WTC11 (cell line): ENCODE data around the gene SORCS1. TPM values are rescaled to one million over a fixed set of nuclear protein-coding genes. Genes with fewer than 3 reads are reported as not detected.

ENCODE experiments used
- ATAC-seq: fragments of 200-7000 bp; cut with Tn5 transposase; 2 replicates; pipeline ENCODE4 v1.10.0; 2021; ENCODE audit warnings: mild to moderate bottlenecking, moderate library complexity
- CTCF ChIA-PET: fragments of 300-600 bp; sonication (Branson Sonifier 250); formaldehyde crosslinking; loops from one replicate; lab custom pipeline; 2021; ENCODE audit warnings: antibody characterized with exemption; lab: Charles Lee
- POLR2A ChIA-PET: fragments of 350-600 bp; sonication (Branson Sonifier 250); formaldehyde crosslinking; loops from one replicate; lab custom pipeline; 2021; ENCODE audit warnings: antibody characterized with exemption; lab: Charles Lee
- DNase-seq: peaks from one replicate; pipeline ENCODE4 v3.0.0; 2021; ENCODE audit warnings: low spot score
- H3K27ac Mint-ChIP-seq: 2 replicates; pipeline ENCODE4 v1.8.0; 2021; ENCODE audit warnings: mixed read lengths
- H3K27me3 Mint-ChIP-seq: 2 replicates; pipeline ENCODE4 v1.8.0; 2021; ENCODE audit warnings: low read depth, mild to moderate bottlenecking, moderate library complexity, mixed read lengths
- H3K36me3 Mint-ChIP-seq: 2 replicates; pipeline ENCODE4 v1.8.0; 2021; ENCODE audit warnings: mixed read lengths
- H3K4me1 Mint-ChIP-seq: 2 replicates; pipeline ENCODE4 v1.8.0; 2022; ENCODE audit warnings: mixed read lengths
- H3K4me3 Mint-ChIP-seq: 2 replicates; pipeline ENCODE4 v1.8.0; 2021; ENCODE audit warnings: mild to moderate bottlenecking, moderate library complexity, mixed read lengths
- H3K9me3 Mint-ChIP-seq: 2 replicates; pipeline ENCODE4 v1.8.0; 2021; ENCODE audit warnings: mixed read lengths
- GRHL2 ChIP-seq: fragments of 250-450 bp; sonication (Bioruptor Pico); IDR thresholded peaks from 2 replicates; pipeline ENCODE4 v1.8.0; 2022; ENCODE audit warnings: mild to moderate bottlenecking, moderate library complexity; ENCODE audit not compliant: insufficient replicate concordance, severe bottlenecking
- GTF2I ChIP-seq: fragments of 250-450 bp; sonication (Bioruptor Pico); conservative IDR thresholded peaks from 2 replicates; pipeline ENCODE4 v1.4.0; 2021; ENCODE audit warnings: mild to moderate bottlenecking
- NFATC4 ChIP-seq: fragments of 250-450 bp; sonication (Bioruptor Pico); IDR thresholded peaks from 2 replicates; pipeline ENCODE4 v1.9.0; 2021; ENCODE audit warnings: mild to moderate bottlenecking
- ZNF416 ChIP-seq: fragments of 250-450 bp; sonication (Bioruptor Pico); IDR thresholded peaks from 2 replicates; pipeline ENCODE4 v1.9.0; 2021; ENCODE audit warnings: mild to moderate bottlenecking, inconsistent platforms
- total RNA-seq: library from RNA; stranded (reverse); gene quantifications from 3 replicates; pipeline ENCODE4 v1.2.3, GENCODE V29; 2021
- TF ChIP-seq, protein P1 (sequence below): sonication (generic); formaldehyde crosslinking; IDR thresholded peaks from 2 replicates; pipeline ENCODE4 v1.8.1; 2022; ENCODE audit warnings: mild to moderate bottlenecking, missing genetic modification reagents, moderate library complexity, borderline replicate concordance
- TF ChIP-seq, protein P2 (sequence below): sonication (generic); formaldehyde crosslinking; IDR thresholded peaks from 2 replicates; pipeline ENCODE4 v1.8.0; 2023; ENCODE audit warnings: missing genetic modification reagents, mild to moderate bottlenecking, borderline replicate concordance
- TF ChIP-seq, protein P3 (sequence below): sonication (generic); formaldehyde crosslinking; conservative IDR thresholded peaks from 2 replicates; pipeline ENCODE4 v1.8.1; 2023; ENCODE audit warnings: mild to moderate bottlenecking, low read depth, missing genetic modification reagents, moderate library complexity
- TF ChIP-seq, protein P4 (sequence below): sonication (generic); formaldehyde crosslinking; IDR thresholded peaks from 2 replicates; pipeline ENCODE4 v1.8.1; 2022; ENCODE audit warnings: missing genetic modification reagents, borderline replicate concordance
- TF ChIP-seq, protein P5 (sequence below): fragments of 250-450 bp; sonication (Bioruptor Pico); IDR thresholded peaks from 2 replicates; pipeline ENCODE4 v1.9.0; 2021; ENCODE audit warnings: mild to moderate bottlenecking, borderline replicate concordance
- TF ChIP-seq, protein P6 (sequence below): sonication (generic); formaldehyde crosslinking; IDR thresholded peaks from 2 replicates; pipeline ENCODE4 v1.8.0; 2022; ENCODE audit warnings: mild to moderate bottlenecking, missing genetic modification reagents
- TF ChIP-seq, protein P7 (sequence below): sonication (generic); formaldehyde crosslinking; IDR thresholded peaks from 2 replicates; pipeline ENCODE4 v1.8.1; 2022; ENCODE audit warnings: mild to moderate bottlenecking, moderate library complexity, missing genetic modification reagents

Gene SORCS1
- total RNA-seq, 1 experiment from 2014 or later = 3.3 TPM

DNA sequence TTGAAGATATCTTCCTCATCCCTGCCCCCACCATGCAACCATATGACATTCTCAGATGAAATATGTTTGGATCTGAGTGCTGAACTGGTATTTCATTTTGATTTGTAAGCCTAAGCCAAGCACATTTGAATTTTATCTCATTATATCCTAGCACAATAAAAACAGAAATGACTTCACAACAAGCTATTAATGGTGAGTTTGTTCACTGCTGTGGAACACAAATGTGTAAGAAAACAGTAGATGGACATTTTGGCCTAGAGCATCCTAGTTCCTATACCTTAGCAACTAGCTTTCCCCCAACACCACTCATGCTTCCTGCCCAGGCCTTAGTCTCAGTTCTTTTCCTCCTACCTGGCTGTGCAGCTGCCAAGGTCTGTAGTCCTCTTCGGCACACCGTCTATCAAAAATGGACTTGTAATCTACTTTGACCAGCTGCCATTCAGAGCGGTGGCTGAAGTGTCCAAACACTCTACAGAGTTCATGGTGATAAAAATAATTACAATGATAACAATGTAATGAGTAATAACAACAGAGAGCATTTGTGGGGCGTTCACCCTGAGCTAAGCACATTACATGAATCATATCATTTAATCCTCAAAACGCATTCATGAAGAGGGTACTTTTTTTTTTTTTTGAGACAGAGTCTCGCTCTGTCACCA is 491.9 kb downstream of the SORCS1 start (continued):
- TF ChIP-seq, protein P1, sequence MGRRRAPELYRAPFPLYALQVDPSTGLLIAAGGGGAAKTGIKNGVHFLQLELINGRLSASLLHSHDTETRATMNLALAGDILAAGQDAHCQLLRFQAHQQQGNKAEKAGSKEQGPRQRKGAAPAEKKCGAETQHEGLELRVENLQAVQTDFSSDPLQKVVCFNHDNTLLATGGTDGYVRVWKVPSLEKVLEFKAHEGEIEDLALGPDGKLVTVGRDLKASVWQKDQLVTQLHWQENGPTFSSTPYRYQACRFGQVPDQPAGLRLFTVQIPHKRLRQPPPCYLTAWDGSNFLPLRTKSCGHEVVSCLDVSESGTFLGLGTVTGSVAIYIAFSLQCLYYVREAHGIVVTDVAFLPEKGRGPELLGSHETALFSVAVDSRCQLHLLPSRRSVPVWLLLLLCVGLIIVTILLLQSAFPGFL (CRISPR knock-in tag) = no peak
- TF ChIP-seq GTF2I = no peak

DNA sequence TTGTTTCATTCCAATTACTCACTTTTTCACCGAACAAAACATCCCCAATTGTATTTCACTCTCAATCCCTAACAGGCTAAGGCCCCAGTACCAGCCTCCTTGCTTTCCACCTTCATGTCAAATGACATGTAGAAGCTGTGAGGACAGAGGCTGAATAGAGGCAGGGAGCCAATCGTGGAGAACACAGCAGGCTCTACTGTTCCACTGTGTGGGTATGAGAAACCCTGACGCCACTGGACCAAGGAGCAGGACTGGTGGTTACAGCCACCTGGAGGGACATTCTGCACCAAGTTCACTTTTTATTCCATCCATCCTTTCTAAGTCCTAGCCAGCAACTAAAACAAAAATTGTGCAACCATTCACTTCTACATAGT is 502.8 kb downstream of the SORCS1 start:
- TF ChIP-seq, protein P2, sequence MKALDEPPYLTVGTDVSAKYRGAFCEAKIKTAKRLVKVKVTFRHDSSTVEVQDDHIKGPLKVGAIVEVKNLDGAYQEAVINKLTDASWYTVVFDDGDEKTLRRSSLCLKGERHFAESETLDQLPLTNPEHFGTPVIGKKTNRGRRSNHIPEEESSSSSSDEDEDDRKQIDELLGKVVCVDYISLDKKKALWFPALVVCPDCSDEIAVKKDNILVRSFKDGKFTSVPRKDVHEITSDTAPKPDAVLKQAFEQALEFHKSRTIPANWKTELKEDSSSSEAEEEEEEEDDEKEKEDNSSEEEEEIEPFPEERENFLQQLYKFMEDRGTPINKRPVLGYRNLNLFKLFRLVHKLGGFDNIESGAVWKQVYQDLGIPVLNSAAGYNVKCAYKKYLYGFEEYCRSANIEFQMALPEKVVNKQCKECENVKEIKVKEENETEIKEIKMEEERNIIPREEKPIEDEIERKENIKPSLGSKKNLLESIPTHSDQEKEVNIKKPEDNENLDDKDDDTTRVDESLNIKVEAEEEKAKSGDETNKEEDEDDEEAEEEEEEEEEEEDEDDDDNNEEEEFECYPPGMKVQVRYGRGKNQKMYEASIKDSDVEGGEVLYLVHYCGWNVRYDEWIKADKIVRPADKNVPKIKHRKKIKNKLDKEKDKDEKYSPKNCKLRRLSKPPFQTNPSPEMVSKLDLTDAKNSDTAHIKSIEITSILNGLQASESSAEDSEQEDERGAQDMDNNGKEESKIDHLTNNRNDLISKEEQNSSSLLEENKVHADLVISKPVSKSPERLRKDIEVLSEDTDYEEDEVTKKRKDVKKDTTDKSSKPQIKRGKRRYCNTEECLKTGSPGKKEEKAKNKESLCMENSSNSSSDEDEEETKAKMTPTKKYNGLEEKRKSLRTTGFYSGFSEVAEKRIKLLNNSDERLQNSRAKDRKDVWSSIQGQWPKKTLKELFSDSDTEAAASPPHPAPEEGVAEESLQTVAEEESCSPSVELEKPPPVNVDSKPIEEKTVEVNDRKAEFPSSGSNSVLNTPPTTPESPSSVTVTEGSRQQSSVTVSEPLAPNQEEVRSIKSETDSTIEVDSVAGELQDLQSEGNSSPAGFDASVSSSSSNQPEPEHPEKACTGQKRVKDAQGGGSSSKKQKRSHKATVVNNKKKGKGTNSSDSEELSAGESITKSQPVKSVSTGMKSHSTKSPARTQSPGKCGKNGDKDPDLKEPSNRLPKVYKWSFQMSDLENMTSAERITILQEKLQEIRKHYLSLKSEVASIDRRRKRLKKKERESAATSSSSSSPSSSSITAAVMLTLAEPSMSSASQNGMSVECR (CRISPR knock-in tag) = no peak
- TF ChIP-seq, protein P3, sequence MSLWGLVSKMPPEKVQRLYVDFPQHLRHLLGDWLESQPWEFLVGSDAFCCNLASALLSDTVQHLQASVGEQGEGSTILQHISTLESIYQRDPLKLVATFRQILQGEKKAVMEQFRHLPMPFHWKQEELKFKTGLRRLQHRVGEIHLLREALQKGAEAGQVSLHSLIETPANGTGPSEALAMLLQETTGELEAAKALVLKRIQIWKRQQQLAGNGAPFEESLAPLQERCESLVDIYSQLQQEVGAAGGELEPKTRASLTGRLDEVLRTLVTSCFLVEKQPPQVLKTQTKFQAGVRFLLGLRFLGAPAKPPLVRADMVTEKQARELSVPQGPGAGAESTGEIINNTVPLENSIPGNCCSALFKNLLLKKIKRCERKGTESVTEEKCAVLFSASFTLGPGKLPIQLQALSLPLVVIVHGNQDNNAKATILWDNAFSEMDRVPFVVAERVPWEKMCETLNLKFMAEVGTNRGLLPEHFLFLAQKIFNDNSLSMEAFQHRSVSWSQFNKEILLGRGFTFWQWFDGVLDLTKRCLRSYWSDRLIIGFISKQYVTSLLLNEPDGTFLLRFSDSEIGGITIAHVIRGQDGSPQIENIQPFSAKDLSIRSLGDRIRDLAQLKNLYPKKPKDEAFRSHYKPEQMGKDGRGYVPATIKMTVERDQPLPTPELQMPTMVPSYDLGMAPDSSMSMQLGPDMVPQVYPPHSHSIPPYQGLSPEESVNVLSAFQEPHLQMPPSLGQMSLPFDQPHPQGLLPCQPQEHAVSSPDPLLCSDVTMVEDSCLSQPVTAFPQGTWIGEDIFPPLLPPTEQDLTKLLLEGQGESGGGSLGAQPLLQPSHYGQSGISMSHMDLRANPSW = no peak
- no peak for TF ChIP-seq GTF2I
- TF ChIP-seq ZNF416 = no peak
- TF ChIP-seq, protein P4, sequence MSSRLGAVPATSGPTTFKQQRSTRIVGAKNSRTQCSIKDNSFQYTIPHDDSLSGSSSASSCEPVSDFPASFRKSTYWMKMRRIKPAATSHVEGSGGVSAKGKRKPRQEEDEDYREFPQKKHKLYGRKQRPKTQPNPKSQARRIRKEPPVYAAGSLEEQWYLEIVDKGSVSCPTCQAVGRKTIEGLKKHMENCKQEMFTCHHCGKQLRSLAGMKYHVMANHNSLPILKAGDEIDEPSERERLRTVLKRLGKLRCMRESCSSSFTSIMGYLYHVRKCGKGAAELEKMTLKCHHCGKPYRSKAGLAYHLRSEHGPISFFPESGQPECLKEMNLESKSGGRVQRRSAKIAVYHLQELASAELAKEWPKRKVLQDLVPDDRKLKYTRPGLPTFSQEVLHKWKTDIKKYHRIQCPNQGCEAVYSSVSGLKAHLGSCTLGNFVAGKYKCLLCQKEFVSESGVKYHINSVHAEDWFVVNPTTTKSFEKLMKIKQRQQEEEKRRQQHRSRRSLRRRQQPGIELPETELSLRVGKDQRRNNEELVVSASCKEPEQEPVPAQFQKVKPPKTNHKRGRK (CRISPR knock-in tag) = no peak
- ATAC-seq = no peak
- Mint-ChIP-seq H3K36me3 (no peaks in the 10 kb centered on the region), H3K27ac (no peak overlapping the region), H3K4me1 (no peaks in the 10 kb centered on the region), H3K4me3 (no peak overlapping the region), H3K9me3 (peaks cover 3% of the 10 kb centered on the region; the same call in 1 of the 2 replicates), H3K27me3 (no peaks in the 10 kb centered on the region)
- POLR2A ChIA-PET = no interaction called here
- CTCF ChIA-PET = no interaction called here
- DNase-seq = no peak

DNA sequence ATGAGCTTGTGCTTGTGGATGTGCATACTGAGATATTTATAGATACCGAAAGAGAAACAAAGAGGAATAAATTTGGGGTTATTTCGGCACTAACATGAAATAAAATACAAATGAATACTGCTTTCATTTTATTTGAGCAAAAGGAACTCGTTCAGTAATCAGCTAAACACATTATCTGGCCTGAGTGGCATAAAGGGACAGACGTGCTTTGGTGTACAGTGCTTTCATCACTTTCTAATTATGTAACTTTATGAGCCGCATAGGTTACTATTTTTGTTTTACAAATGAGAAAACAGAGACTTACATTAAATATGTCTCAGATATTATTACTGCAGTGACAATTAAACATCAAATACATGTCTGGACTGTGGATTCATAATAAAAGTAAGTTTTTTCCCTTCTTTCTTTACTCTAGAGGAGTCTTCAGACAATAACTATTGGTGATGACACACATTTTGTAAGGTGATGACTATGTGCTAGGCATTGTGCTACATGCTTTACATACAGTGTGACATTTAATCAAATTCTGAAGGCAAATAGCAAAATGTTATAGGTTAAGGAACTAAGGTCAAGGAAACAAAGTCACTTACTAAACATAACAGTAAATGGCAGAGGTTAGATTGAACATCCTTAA is 503.3 kb downstream of the SORCS1 start:
- POLR2A ChIA-PET = no interaction called here
- TF ChIP-seq, protein P5, sequence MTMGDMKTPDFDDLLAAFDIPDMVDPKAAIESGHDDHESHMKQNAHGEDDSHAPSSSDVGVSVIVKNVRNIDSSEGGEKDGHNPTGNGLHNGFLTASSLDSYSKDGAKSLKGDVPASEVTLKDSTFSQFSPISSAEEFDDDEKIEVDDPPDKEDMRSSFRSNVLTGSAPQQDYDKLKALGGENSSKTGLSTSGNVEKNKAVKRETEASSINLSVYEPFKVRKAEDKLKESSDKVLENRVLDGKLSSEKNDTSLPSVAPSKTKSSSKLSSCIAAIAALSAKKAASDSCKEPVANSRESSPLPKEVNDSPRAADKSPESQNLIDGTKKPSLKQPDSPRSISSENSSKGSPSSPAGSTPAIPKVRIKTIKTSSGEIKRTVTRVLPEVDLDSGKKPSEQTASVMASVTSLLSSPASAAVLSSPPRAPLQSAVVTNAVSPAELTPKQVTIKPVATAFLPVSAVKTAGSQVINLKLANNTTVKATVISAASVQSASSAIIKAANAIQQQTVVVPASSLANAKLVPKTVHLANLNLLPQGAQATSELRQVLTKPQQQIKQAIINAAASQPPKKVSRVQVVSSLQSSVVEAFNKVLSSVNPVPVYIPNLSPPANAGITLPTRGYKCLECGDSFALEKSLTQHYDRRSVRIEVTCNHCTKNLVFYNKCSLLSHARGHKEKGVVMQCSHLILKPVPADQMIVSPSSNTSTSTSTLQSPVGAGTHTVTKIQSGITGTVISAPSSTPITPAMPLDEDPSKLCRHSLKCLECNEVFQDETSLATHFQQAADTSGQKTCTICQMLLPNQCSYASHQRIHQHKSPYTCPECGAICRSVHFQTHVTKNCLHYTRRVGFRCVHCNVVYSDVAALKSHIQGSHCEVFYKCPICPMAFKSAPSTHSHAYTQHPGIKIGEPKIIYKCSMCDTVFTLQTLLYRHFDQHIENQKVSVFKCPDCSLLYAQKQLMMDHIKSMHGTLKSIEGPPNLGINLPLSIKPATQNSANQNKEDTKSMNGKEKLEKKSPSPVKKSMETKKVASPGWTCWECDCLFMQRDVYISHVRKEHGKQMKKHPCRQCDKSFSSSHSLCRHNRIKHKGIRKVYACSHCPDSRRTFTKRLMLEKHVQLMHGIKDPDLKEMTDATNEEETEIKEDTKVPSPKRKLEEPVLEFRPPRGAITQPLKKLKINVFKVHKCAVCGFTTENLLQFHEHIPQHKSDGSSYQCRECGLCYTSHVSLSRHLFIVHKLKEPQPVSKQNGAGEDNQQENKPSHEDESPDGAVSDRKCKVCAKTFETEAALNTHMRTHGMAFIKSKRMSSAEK = no peak
- TF ChIP-seq NFATC4 (CRISPR knock-in tag) = no peak
- TF ChIP-seq, protein P6, sequence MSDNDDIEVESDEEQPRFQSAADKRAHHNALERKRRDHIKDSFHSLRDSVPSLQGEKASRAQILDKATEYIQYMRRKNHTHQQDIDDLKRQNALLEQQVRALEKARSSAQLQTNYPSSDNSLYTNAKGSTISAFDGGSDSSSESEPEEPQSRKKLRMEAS (CRISPR knock-in tag) = no peak
- TF ChIP-seq, protein P7, sequence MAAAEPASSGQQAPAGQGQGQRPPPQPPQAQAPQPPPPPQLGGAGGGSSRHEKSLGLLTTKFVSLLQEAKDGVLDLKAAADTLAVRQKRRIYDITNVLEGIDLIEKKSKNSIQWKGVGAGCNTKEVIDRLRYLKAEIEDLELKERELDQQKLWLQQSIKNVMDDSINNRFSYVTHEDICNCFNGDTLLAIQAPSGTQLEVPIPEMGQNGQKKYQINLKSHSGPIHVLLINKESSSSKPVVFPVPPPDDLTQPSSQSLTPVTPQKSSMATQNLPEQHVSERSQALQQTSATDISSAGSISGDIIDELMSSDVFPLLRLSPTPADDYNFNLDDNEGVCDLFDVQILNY (CRISPR knock-in tag) = no peak
- no peak for TF ChIP-seq GRHL2 (CRISPR knock-in tag)

More for the DNA sequence above, 503.3 kb downstream of the SORCS1 start:
- CTCF ChIA-PET = no interaction called here
- H3K27me3 Mint-ChIP-seq = no peaks in the 10 kb centered on the region
- H3K4me3 Mint-ChIP-seq = no peak overlapping the region
- no peaks in the 10 kb centered on the region for H3K36me3 Mint-ChIP-seq
- no peak for ATAC-seq
- H3K27ac Mint-ChIP-seq = no peak overlapping the region
- peaks cover 3% of the 10 kb centered on the region; the same call in 1 of the 2 replicates for H3K9me3 Mint-ChIP-seq
- no peaks in the 10 kb centered on the region for H3K4me1 Mint-ChIP-seq
- no peak for DNase-seq
